ENCODE results near the gene GLT8D1.
"Not testable (repeated sequence)": the region's sequence is repeated elsewhere in the genome, so short reads cannot be mapped to it uniquely, and the experiment has no call there.

GLT8D1 gene

GRCh38 chr3:52682016-52682415, 23.6 kb downstream of the GLT8D1 start:
- Histone ChIP-seq H3K4me3 (replicated peaks; ENCODE audit: low read depth, low read length) (no peak overlapping the region; the same call in 1 of the 2 replicates), H3K27me3 (replicated peaks; ENCODE audit: control insufficient read depth, insufficient read depth, low read length) (no peaks in the 10 kb centered on the region), H3K36me3 (ENCODE audit: control insufficient read depth, insufficient read depth, low read length) (peaks cover 8% of the 10 kb centered on the region)
- peak; percentile 12 for TF ChIP-seq CTCF (IDR thresholded peaks at IDR 0.05; ENCODE audit: insufficient read depth, low read length, poor library complexity, severe bottlenecking)
- no peak for DNase-seq (ENCODE audit: extremely low read depth, insufficient read length)

- TF ChIP-seq CTCF (IDR thresholded peaks at IDR 0.05; ENCODE audit: insufficient read depth, low read length, poor library complexity, severe bottlenecking) = no peak
- H3K27me3 ChIP-seq (replicated peaks; ENCODE audit: control insufficient read depth, insufficient read depth, low read length) = no peaks in the 10 kb centered on the region
- H3K4me3 ChIP-seq (replicated peaks; ENCODE audit: low read depth, low read length) = peak overlapping the region; percentile 9; the same call in 1 of the 2 replicates
- peaks cover 10% of the 10 kb centered on the region for H3K36me3 ChIP-seq (ENCODE audit: control insufficient read depth, insufficient read depth, low read length)
- no peak for DNase-seq (ENCODE audit: extremely low read depth, insufficient read length)
These were observed 24.0 kb downstream of the GLT8D1 start for GRCh38 chr3:52681596-52681995.

GRCh38 chr3:52679811-52680210, 25.8 kb downstream of the GLT8D1 start:
- Histone ChIP-seq H3K36me3 (ENCODE audit: control insufficient read depth, insufficient read depth, low read length) (peaks cover 11% of the 10 kb centered on the region), H3K27me3 (replicated peaks; ENCODE audit: control insufficient read depth, insufficient read depth, low read length) (no peaks in the 10 kb centered on the region), H3K4me3 (replicated peaks; ENCODE audit: low read depth, low read length) (no peak overlapping the region)
- DNase-seq (ENCODE audit: extremely low read depth, insufficient read length) = no peak
- TF ChIP-seq CTCF (IDR thresholded peaks at IDR 0.05; ENCODE audit: insufficient read depth, low read length, poor library complexity, severe bottlenecking) = no peak

DNA sequence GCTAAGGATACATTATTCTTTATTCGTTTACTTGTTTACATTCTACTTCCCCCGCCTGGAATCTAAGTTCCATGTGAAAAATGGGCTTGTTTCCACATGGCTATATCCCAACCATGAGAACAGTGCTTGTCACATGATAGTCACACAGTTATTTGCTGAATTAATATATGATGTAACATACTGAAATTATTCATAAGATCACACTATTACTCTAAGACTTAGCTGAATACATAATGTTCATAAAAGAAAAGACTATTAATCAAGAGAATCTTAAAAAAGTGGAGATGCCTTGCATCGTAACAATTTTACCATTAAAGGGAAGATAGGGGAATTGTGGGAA, 26.4 kb downstream of the GLT8D1 start:
- Histone ChIP-seq H3K36me3 (ENCODE audit: control insufficient read depth, insufficient read depth, low read length) (peaks cover 11% of the 10 kb centered on the region), H3K27me3 (replicated peaks; ENCODE audit: control insufficient read depth, insufficient read depth, low read length) (no peaks in the 10 kb centered on the region), H3K4me3 (replicated peaks; ENCODE audit: low read depth, low read length) (no peak overlapping the region)
- no peak for TF ChIP-seq CTCF (IDR thresholded peaks at IDR 0.05; ENCODE audit: insufficient read depth, low read length, poor library complexity, severe bottlenecking)
- DNase-seq (ENCODE audit: extremely low read depth, insufficient read length) = no peak

- peaks cover 11% of the 10 kb centered on the region for H3K36me3 ChIP-seq (ENCODE audit: control insufficient read depth, insufficient read depth, low read length)
These were observed 27.1 kb downstream of the GLT8D1 start for GRCh38 chr3:52678265-52679198.

DNA sequence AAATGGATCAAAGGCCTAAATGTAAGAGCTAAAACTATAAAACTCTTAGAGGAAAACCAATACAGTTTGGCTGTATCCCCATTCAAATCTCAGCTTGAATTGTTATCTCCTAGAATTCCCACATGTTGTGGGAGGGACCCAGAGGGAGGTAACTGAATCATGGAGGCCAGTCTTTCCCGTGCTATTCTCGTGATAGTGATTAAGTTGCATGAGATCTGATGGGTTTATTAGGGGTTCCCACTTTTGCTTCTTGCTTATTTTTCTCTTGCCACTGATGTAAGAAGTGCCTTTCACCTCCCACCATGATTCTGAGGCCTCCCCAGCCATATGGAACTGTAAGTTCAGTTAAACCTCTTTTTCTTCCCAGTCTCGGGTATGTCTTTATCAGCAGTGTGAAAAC, 29.4 kb downstream of the GLT8D1 start:
- H3K4me3 ChIP-seq (replicated peaks; ENCODE audit: low read depth, low read length); DNase-seq (ENCODE audit: extremely low read depth, insufficient read length); H3K27me3 ChIP-seq (replicated peaks; ENCODE audit: control insufficient read depth, insufficient read depth, low read length): not testable (repeated sequence)
- peaks cover 11% of the 10 kb centered on the region for H3K36me3 ChIP-seq (ENCODE audit: control insufficient read depth, insufficient read depth, low read length)

More at GRCh38 chr3:52678265-52679198, 27.1 kb downstream of the GLT8D1 start:
- no peak for TF ChIP-seq CTCF (IDR thresholded peaks at IDR 0.05; ENCODE audit: insufficient read depth, low read length, poor library complexity, severe bottlenecking)
- H3K4me3 ChIP-seq (replicated peaks; ENCODE audit: low read depth, low read length) = no peak overlapping the region
- DNase-seq (ENCODE audit: extremely low read depth, insufficient read length) = no peak
- H3K27me3 ChIP-seq (replicated peaks; ENCODE audit: control insufficient read depth, insufficient read depth, low read length) = no peaks in the 10 kb centered on the region

Data from GM06990 (cell line).